GM18868 (cell line): ENCODE measurements around the gene RMRP.
"Not testable (repeated sequence)": the region's sequence is repeated elsewhere in the genome, so short reads cannot be mapped to it uniquely, and the experiment has no call there.

Experiments used
- ATAC-seq: cut with Tn5 transposase; IDR thresholded peaks from one replicate; pipeline ENCODE4 v1.9.1; 2021; ENCODE audit warnings: mild to moderate bottlenecking, moderate library complexity; ENCODE audit not compliant: unreplicated experiment

The RMRP gene

DNA sequence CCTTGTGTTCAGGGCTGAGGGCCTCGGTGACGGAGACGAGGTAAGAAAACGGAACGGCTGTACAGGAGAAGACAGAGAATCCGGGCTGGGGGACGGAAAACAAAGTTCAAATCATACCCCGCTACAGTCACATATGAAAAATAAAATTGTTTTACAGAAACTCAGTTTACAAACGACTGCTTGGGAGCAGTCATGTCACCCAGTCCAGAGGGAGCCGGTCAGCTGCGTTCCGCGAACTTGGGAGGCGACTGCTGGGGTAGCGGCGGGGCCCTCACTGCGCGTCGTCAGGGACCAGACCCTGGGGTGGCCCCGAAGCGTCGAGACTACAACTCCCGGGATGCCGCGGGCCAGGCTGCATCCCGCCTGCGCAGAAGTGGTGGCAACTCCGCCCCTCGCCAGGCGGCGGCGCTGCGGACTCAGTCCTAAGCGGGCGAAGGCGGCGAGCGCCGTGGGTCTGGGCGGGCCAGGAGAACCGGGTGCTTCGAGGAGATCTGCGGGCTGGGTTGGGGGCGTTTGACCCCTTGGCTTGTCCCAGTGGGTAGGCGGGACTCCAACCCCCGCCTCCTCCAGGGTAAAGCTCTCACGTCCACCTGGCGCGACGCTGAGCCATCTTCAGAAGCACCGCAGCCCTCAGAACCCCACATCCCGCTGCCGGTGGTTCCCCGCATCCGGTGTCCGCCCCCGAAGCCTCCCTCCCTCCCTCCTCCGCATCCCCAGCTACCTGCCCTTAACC lies 11.1 kb downstream of the RMRP start:
- ATAC-seq: peak; percentile 78

DNA sequence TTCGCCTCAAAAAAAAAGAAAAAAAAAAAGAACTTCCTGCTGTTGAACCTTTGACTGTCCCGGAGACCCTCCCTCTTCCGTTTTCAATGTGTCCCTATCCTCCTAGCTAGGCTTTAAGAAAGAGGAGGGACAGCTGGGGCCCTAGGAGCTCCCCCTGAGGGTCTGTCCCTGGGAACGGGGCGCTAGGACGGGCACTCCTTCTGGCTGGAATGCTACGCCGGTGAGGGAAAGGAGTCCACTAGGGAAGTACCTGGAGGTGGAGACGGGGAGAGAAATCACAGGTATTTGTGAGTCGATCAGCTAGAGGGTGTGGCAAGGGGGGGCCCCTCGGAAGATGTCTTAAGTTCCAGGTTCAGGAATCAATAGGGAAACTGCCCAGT lies 11.7 kb downstream of the RMRP start:
- no peak for ATAC-seq

DNA sequence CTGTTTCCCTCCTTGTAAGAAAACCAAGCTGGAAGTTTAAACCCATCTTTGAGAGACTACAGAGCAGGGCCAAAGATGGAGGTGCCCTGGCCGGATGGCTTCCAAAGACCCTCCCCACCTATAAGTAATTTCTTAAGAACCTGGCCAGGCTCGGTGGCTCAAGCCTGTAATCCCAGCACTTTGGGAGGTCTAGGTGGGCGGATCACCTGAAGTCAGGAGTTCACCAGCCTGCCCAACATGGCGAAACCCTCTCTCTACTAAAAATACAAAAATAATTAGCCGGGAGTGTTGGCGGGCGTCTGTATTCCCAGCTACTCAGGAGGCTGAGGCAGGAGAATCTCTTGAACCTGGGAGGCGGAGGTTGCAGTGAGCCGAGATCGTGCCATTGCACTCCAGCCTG lies 12.1 kb downstream of the RMRP start:
- not testable (repeated sequence) for ATAC-seq

DNA sequence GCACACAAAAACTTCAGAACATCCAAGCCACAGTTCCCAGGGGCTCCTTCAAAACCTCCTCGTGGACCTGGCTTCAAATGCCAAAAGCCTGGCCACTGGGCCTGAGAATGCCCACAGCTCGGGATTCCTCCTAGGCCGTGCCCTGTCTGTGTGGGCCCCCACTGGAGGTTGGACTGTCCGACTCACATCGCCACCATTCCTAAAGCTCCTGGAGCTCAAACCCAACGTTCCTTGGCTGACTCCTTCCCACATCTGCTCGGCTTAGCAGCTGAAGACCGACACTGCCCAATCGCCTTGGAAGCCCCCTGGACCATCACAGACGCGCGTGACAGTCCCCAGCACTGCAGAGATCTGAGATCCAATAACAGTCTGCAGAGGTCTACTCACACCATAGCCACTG lies 14.8 kb downstream of the RMRP start:
- no peak for ATAC-seq

DNA sequence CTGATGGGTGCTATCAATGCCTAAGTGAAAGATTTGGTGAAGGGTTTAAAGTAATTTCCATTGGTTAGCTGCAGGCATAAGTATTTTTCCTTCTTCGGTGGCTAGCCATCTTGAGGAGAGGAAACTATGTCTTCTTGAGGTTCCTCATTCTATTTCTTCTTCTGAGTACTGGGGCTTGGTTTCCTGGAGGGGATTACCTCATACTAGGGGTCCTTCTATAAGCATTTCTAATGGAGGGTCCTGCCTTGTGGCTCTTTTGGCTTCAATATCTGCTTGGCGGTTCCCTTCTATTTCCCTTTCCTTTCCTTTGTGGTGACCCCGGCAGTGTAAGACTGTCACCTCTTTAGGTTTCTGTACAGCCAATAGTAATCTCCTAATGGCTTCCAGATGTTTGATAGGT lies 16.3 kb downstream of the RMRP start:
- ATAC-seq: not testable (repeated sequence)

DNA sequence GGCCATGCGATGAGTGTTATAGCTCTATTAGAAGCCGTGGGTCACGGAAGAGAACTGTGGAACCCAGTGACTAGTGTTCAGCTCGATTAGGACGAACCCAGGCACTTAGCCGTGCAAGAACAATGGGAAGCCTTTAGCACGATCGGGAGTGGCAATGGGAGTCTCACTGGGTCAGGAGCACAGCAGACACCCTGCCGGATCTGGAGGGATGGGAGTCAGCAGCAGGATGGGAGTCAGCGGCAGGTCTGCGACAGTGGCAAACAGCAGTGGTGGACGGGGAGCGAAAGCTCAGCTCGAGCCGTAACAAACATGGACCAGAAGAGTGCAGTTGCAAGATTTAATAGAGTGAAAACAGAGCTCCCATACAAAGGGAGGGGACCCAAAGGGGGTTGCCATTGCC lies 17.4 kb downstream of the RMRP start:
- not testable (repeated sequence) for ATAC-seq

DNA sequence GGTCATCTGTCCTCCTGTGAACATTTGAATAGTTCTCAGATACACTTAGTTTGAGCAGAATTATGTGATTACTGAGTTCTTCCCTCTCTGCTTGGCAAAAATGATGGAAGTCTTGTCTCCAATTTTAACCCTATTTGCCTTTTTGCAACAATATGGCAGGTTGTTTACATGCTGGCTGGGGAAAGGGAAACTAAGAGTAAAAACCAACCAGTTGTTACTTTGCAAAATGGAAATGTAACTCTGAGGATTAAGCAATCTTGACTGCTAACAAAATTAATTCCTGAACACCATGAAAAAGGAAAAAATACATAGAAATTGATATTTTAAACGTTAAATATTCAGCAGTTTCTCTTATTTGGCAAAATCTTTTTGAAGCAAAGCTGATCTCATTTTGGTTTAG lies 18.2 kb downstream of the RMRP start:
- no peak for ATAC-seq

DNA sequence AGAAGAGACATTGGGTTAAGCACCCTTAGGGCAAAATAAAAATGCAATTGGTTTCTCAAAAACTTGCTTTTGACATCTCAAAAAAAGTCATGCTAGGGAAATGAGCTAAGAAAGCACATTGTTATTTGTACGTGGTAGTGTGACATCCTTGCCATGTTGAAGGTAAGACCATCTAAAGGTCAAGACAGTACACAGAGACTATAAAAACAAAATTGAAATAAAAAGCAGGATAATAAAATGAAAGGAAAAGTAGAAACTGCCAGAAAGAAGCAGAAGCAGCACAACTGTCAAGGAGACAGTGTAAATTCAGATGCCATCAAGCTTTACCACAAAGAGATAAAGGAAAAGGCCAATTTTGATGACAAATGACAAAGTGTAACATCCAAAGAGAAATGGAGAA lies 18.6 kb downstream of the RMRP start:
- not testable (repeated sequence) for ATAC-seq

DNA sequence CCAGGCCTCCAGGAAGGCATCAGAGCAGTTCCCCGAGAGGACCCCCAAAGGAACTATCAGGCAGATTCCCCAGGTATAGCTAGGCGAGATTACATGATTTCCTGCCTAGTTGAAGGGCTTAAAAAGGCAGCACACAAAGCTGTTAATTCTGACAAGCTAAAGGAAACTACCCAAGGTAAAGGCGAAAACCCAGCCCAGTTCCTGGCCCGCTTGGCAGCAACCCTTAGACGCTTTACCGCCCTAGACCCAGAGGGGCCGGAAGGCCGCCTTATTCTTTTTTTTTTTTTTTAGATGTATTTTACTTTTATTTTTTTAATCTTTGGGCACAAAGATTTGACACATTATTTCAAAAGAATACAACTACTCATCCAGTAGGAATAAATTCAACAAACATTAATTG lies 19.1 kb downstream of the RMRP start:
- not testable (repeated sequence) for ATAC-seq

DNA sequence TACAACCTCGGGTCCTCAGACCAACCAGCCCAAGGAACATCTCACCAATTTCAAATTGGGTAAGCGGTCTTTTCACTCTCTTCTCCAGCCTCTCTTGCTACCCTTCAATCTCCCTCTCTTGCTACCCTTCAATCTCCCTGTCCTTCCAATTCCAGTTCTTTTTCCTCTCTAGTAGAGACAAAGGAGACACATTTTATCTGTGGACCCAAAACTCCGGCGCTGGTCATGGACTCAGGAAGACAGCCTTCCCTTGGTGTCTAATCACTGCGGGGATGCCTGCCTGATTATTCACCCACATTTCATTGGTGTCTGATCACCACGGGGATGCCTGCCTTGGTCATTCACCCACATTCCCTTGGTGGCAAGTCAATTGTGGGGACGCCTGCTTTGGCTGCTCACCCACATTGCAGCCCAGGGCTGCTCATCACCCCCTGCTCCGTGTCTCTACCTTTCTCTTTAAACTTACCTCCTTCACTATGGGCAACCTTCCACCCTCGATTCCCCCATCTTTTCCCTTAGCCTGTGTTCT lies 20.3 kb downstream of the RMRP start:
- not testable (repeated sequence) for ATAC-seq

DNA sequence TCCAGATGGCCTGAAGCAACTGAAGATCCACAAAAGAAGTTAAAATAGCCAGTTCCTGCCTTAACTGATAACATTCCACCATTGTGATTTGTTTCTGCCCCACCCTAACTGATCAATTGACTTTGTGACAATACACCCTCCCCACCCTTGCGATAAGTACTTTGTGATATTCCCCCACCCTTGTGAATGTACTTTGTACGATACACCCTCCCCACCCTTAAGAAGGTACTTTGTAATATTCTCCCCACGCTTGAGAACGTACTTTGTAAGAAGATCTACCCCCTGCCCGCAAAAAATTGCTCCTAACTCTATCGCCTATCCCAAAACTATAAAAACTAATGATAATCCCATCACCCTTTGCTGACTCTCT lies 21.0 kb downstream of the RMRP start:
- not testable (repeated sequence) for ATAC-seq

DNA sequence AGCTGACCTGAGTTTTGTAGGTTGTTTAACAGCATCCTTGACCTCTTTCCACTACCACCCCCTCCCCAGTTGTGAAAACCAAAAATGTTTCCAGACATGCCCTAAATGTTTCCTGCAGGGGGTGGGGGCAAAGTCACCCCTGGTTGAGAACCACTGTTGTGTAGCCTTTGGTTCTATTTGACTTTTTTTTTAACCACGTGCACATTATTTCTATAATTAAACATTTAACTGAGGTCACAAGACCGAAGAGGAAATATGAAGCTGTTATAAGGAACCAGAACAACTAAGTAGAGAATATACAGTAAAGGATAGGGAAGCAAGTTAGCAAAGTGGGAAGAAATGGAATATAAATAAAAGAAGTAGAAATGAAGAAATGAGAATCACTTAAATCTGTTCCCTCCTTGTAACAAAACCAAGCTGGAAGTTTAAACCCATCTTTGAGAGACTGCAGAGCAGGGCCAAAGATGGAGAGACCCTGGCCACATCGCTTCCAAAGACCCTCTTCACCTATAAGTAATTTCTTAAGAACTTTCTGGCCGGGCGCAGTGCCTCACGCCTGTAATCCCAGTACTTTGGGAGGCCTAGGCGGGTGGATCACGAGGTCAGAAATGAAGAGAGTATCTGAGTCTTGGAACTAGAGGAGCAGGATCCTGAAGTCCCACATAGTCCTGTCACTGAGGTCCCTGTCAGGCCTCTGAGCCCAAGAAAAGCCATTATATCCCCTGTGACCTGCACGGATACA lies 21.5 kb downstream of the RMRP start:
- ATAC-seq: no peak

DNA sequence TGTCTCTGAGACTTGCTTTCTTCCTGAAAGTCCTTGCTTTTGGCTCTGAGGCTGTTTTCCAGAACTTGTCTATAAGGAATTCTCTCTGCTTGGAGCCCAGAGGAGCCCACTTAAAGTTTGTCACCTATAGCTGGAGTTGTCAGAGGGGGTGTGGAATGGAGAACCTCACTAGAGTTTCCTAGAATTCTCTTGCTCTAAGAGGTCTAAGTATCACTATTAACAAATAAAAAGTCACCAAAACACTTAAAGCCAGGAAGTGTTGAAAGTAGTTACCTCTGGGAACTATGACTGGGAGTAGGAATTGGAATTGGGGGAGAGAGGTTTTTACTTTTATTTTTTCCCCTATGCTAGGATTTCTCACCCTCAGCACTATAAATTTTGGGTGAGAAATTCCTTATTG lies 22.1 kb downstream of the RMRP start:
- no peak for ATAC-seq

DNA sequence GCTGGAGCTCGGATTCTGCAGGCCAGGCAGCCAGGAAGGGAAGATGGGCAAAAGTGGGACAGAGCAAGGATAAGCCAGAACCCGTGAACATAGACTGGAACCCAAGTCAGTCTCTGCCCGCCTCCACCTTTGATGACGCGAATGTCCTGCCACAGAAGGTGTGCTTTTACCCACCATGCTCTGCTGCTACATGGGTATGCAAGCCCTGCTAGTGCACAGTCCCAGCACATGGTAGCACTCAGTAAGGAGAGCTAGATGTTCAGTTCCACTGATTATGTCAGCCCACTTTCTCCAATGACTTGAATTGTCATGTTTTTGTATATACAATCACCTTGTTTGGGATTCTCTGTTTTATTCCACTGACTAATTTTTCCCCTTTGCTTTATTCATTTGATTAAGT lies 28.2 kb downstream of the RMRP start:
- no peak for ATAC-seq

DNA sequence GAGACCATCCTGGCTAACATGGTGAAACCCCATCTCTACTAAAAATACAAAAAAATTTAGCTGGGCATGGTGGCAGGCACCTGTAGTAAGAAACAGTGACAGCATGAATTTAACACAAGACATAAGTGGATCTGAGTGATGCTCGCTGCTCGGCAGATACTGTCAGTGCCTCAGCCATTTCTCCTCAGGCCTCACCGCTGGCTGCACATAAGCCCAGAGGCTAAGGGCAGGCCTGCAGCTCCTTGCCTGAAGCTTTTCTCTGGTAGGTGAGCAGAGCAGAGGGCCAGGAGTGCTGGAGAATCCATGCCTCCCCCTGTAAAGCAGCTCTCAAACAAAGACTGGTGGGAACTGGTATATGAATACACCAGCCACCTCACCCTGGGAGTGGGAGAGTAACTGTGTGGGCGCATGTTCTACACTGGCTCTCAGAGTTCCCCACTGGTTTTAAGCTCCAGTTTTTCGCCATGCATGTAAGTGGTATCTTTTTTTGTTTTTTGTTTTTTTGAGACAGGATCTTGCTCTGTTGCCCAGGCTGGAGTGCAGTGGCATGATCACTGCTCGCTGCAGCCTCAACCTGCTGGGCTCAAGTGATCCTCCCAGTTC lies 29.3 kb downstream of the RMRP start:
- ATAC-seq: no peak

DNA sequence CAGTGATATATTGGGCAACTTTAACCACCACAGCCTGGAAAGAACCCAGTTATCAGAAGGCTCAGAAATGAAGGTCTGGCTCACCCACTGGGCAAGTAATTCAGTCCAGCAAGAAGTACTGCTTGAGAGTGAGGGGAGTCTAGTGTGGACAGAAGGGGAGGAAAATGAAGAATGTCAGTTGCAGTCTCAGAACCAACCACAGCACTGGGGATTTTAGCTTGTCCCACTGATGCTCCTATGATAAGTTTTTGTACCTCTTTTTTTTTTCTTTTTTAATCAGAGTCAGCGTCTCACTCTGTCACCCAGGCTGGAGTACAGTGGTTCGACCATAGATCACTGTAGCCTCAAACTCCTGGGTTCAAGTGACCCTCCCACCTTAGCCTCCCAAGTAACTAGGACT lies 30.2 kb downstream of the RMRP start:
- no peak for ATAC-seq

DNA sequence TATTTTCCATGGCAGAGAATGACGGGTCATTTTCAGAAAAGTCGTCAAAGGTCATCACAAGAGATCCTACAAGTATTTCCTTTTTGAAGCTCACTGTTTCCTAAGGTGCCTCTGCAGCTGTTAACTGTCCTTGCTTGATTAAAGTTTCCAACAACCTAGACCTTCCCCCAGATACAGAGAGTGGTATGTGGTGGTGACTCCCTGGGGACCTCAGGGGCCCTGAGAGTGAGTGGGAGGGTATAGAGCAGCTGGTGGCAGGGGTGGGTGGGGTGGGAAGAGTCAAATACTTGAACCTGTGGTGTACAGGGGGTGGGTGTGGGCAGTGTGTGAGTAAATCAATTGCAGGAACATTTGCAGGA lies 38.0 kb downstream of the RMRP start:
- peak; percentile 50 for ATAC-seq

DNA sequence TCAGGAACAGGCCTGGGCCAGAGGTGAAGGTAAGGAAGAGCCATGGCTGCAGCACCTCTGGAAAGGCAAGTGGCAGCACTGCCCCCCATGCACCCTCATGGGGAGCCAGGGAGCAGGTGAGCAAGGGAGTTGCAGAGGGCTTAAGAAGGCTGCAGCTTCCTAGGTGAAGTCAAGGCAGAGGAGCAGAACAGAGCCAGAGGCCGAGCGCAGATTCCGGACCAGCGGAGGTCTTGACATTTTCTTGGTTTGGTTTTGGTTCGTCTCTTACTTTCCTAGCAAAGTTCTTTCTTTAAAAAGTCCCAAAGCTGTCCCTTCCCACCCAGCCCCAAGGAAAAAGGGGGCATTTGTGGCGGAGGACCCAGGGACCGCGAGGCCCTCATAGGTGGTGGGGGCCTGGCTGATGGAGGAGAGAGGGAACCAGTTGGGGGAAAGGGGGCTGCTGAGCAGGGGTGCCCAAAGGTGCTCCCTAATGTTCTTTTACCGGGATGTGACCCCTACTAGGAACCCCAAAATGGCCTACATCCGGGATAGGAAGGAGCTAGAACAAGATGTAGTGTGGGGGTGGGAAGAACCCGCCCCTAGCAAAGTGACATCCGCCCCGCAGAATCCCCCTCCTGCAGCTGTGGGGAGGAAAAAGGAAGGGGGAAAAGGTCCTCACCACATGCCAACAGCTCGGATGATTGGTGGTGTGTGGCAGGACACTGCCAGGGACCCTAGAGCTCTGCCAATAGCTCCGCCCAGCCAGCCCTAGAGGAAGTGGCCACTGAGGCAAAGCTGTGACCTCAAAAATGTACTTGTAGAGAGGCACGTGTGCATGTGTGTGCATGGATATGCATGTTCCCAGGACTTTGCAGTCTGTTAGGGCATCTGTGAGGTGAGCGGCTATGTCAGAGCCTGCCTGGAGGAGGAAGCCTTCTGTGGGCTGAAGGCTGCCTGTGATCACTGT lies 38.7 kb downstream of the RMRP start:
- peak; percentile 62 for ATAC-seq

DNA sequence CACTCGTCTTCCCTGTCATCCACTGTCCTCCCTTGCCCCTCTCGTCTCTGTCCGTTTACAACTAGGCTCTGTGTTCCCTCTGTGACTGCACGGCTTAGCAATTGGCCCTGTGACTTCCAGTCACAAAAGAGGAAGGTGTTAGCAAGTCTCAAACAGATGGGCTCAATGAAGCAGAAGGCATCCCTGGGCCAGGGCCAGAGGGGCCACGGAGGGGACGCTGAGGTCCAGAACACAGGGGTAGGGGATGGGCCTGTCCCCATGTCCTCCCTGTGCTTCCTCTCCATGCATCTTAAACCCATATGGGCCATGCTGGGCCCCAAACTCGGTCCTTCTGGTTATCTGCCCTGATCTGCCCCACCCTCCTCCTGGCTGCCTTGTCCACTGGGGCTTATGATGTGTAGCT lies 39.5 kb downstream of the RMRP start, which contains the start of gene CD72:
TSS of gene CD72 (minus strand) at position 89 of the 403 bp plus-strand sequence. CDS start 110 bp downstream, outside the sequence.
- no peak for ATAC-seq

DNA sequence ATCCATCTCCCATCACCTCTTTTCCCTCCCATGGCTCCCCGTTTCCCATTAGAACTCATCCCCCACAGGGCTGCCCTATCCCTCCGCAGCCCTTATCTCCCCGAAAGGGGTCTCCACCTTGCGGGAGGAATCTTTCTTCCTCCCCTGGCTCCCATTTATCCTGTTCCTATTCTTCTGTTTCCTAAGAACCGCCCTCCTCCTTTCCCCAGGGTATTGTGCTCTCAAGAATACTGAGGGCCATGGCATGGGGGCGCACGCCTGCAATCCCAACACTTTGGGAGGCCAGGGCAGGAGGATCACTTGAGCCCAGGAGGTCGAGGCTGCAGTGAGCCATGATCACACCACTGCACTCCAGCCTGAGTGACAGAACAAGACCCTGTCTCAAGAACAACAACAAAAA lies 40.3 kb downstream of the RMRP start:
- ATAC-seq: no peak
